GM06990 (cell line): ENCODE data around the gene CPNE2.

Source experiments
- DNase-seq: peaks from one replicate; pipeline ENCODE4 v3.0.0-alpha.2; 2011; ENCODE audit not compliant: insufficient read length; ENCODE audit errors: extremely low read depth
- H3K27me3 ChIP-seq: replicated peaks from 2 replicates; pipeline ENCODE4 v1.6.0; 2011; ENCODE audit warnings: low read length; ENCODE audit not compliant: control insufficient read depth, insufficient read depth
- H3K36me3 ChIP-seq: 2 replicates; pipeline ENCODE4 v1.5.1; 2011; ENCODE audit warnings: low read length; ENCODE audit not compliant: control insufficient read depth, insufficient read depth
- H3K4me3 ChIP-seq: replicated peaks from 2 replicates; pipeline ENCODE4 v1.5.1; 2011; ENCODE audit warnings: low read depth, mild to moderate bottlenecking, control low read depth, low read length
- TF ChIP-seq, protein P1 (sequence below): IDR thresholded peaks from 2 replicates; pipeline ENCODE4 v1.5.1; 2011; ENCODE audit warnings: low read length, control low read depth, mild to moderate bottlenecking, inconsistent platforms; ENCODE audit not compliant: insufficient read depth, poor library complexity, severe bottlenecking

The CPNE2 gene

DNA sequence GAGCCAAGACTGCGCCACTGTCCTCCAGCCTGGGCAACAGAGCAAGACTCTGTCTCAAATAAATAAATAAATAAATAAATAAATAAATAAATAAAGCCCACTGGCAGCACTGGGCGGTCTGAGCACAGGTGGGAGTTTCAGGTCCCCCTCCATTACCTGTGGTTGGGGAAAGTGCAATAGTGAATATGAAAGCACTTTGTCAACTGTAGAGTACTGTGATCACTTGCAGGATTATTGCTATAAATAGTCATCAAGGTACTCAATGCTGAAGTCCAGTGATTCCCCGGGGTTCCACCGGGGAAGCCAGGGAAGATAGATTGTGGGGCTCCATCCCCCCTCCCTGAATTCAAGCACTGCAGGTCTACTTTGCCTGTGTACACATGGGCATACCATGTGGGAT lies 42.7 kb upstream of the CPNE2 start:
- Histone ChIP-seq H3K36me3 (peaks cover 7% of the 10 kb centered on the region), H3K27me3 (no peaks in the 10 kb centered on the region), H3K4me3 (no peak overlapping the region)
- DNase-seq = peak; percentile 50
- TF ChIP-seq, protein P1, sequence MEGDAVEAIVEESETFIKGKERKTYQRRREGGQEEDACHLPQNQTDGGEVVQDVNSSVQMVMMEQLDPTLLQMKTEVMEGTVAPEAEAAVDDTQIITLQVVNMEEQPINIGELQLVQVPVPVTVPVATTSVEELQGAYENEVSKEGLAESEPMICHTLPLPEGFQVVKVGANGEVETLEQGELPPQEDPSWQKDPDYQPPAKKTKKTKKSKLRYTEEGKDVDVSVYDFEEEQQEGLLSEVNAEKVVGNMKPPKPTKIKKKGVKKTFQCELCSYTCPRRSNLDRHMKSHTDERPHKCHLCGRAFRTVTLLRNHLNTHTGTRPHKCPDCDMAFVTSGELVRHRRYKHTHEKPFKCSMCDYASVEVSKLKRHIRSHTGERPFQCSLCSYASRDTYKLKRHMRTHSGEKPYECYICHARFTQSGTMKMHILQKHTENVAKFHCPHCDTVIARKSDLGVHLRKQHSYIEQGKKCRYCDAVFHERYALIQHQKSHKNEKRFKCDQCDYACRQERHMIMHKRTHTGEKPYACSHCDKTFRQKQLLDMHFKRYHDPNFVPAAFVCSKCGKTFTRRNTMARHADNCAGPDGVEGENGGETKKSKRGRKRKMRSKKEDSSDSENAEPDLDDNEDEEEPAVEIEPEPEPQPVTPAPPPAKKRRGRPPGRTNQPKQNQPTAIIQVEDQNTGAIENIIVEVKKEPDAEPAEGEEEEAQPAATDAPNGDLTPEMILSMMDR = no peak

- TF ChIP-seq, protein P1 = no peak
- Histone ChIP-seq H3K36me3 (peaks cover 15% of the 10 kb centered on the region), H3K27me3 (no peaks in the 10 kb centered on the region), H3K4me3 (no peak overlapping the region)
- no peak for DNase-seq
Measured at GRCh38 chr16:57051696-57052228, 40.6 kb upstream of the CPNE2 start.

- Histone ChIP-seq H3K27me3 (no peaks in the 10 kb centered on the region), H3K4me3 (no peak overlapping the region), H3K36me3 (peaks cover 18% of the 10 kb centered on the region)
- TF ChIP-seq, protein P1 = no peak
- no peak for DNase-seq
Measured at GRCh38 chr16:57053206-57053605, 39.2 kb upstream of the CPNE2 start.

DNA sequence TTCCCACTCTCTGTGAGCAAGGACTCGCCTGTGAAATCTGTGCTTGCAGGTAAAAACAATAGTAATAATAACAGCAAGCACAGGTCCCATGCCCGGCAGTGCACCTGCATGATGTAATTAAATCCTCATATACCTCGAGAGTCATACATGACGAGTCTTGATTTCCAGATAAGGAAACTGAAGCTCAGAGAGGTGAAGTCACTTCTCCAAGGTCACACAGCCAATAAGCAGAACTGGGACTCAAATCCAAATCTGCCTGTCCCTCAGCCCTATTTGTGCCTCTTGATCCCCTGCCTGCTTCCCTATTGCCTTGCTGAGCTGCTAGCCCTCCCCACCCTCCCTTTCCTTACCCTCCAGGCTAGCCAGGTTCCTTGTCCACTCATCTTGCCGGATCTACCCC lies 38.0 kb upstream of the CPNE2 start:
- peaks cover 28% of the 10 kb centered on the region for H3K36me3 ChIP-seq
- DNase-seq = no peak
- H3K4me3 ChIP-seq = no peak overlapping the region
- no peaks in the 10 kb centered on the region for H3K27me3 ChIP-seq
- TF ChIP-seq, protein P1 = no peak

- H3K36me3 ChIP-seq = peaks cover 30% of the 10 kb centered on the region
- TF ChIP-seq, protein P1 = no peak
- H3K27me3 ChIP-seq = no peaks in the 10 kb centered on the region
- no peak for DNase-seq
- no peak overlapping the region for H3K4me3 ChIP-seq
Measured at GRCh38 chr16:57054771-57055170, 37.6 kb upstream of the CPNE2 start.

DNA sequence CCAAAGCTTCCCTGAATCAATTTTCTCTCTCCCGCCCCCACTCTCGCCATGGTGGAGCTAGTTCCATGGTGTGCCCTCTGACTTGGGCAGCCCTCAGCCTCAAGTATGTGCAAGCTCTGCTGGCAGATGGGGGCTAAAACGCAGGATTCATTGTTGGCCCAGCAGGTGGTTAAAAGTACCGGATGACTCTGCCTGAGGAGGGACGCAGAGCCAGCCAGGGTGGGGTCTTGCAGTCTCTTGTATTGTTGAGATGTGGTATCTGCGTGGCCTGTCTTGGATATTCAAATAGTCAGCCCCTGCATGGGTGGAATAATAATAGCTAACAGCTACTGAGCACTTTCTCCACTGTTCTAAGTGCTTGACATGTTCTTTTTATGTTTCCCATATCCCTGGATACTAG lies 36.7 kb upstream of the CPNE2 start:
- Histone ChIP-seq H3K36me3 (peaks cover 30% of the 10 kb centered on the region), H3K4me3 (no peak overlapping the region), H3K27me3 (no peaks in the 10 kb centered on the region)
- no peak for DNase-seq
- TF ChIP-seq, protein P1 = no peak
